Measurements from ENCODE around the gene GBP5. TPM values are rescaled to one million over a fixed set of nuclear protein-coding genes. Genes with fewer than 3 reads are reported as not detected.

Gene GBP5
- total and polyA plus RNA-seq, 2 of the 4 experiments (the other 2 are of a cell fraction): not detected

DNA sequence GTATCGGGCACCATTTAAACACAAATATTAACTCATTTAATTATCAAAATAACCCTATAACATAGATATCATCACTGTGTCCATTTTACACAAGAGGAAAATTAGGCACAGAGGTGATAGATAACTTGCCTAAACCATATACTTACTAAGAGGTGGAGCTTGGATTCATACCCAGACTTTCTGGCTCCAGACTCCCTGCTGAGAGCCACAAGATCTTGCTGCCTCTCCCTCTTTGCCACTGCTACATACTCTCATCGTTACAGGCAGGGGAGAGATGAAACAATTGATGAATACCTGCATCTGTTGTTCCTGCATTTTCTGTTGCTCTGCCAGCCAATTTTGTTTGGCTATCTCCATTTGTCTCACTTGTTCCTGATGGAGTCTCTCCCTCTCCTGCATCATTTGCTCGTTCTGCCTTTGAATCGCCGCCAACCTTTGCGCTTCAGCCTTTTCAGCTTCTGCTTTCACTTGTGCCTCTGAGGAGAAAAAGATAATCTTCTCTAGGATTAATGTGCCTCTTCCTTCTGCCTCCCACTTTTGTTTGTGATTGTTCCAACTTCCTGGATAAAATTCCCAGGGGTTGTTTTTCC is 10.6 kb downstream of the GBP5 start:
- no peak overlapping the region for H3K4me3 ChIP-seq (ENCODE audit: insufficient read depth, low read depth, low read length)
- H4K8ac ChIP-seq (ENCODE audit: low read depth in 2 of 2, low read length in 2 of 2): no peak overlapping the region
- H2BK5ac ChIP-seq (ENCODE audit: low read depth, low read length, poor library complexity, severe bottlenecking): no peak overlapping the region
- no peak overlapping the region for H4K91ac ChIP-seq (ENCODE audit: insufficient read depth, low read depth, low read length)
- H2AK9ac ChIP-seq (replicated peaks; ENCODE audit: low read depth, low read length, poor library complexity): no peak overlapping the region
- no peaks in the 10 kb centered on the region for H3K27me3 ChIP-seq (ENCODE audit: control insufficient read depth, insufficient read depth, low read length)
- no peak overlapping the region for H2BK120ac ChIP-seq (ENCODE audit: low read depth, low read length)
- no peaks in the 10 kb centered on the region for H3K4me1 ChIP-seq (ENCODE audit: control insufficient read depth, insufficient read depth, low read length)
- H3K23ac ChIP-seq (ENCODE audit: low read depth, low read length): no peak overlapping the region
- H3K79me1 ChIP-seq (ENCODE audit: low read depth in 1 of 2, low read length in 2 of 2): no peaks in the 10 kb centered on the region
- no peak overlapping the region for H3K9ac ChIP-seq (ENCODE audit: low read depth, low read length)
- intact Hi-C loops (cut with micrococcal nuclease) (no loop called here), dilution Hi-C loops (cut with HindIII; ENCODE audit: low sequenced_read_pairs, unreplicated experiment) (no loop called here), in situ Hi-C loops (cut with MboI; ENCODE audit: low sequenced_read_pairs) (no loop called here)
- no peak overlapping the region for H2AFZ ChIP-seq (replicated peaks; ENCODE audit: low read length, poor library complexity)
- WGBS, 2 experiments (ENCODE audit: extremely low coverage in 2 of 2, insufficient read length in 1 of 2): no CpG with 5 or more reads among the region's 6 CpGs
- ChIA-PET POLR2A (ENCODE audit: unreplicated experiment) (no interaction called here), CTCF (no interaction called here)
- H3K9me1 ChIP-seq (ENCODE audit: insufficient read depth, low read length): no peaks in the 10 kb centered on the region
- no peak for TF ChIP-seq SMC3 (IDR thresholded peaks at IDR 0.05; ENCODE audit: low read depth, low read length)
- no peak overlapping the region for H3K27ac ChIP-seq (ENCODE audit: insufficient read depth, low read length)
- no peaks in the 10 kb centered on the region for H4K20me1 ChIP-seq (ENCODE audit: insufficient read depth, low read length)
- no peaks in the 10 kb centered on the region for H3K9me3 ChIP-seq (ENCODE audit: control insufficient read depth, insufficient read depth, low read length)
- H3K4me2 ChIP-seq (ENCODE audit: low read depth, low read length): no peak overlapping the region
- DNase-seq: no peak
- no peak for ATAC-seq (ENCODE audit: low read depth)
- no TSS peak for BruUV-seq (replicated peaks)
- no peak overlapping the region for H2BK20ac ChIP-seq (ENCODE audit: low read depth, low read length)
- no peak overlapping the region for H4K5ac ChIP-seq (ENCODE audit: low read depth, low read length)
- no peak overlapping the region for H3K14ac ChIP-seq (replicated peaks; ENCODE audit: low read depth, low read length)
- no peak overlapping the region for H3K4ac ChIP-seq (ENCODE audit: low read depth, low read length)
- no peak overlapping the region for H3K18ac ChIP-seq (ENCODE audit: low read depth, low read length)
- no peak overlapping the region for H2AK5ac ChIP-seq (ENCODE audit: low read depth, low read length)
- no peak overlapping the region for H2BK15ac ChIP-seq (ENCODE audit: low read depth, low read length)
- H3K36me3 ChIP-seq (ENCODE audit: control insufficient read depth, insufficient read depth, low read length): no peaks in the 10 kb centered on the region
- H3K56ac ChIP-seq (ENCODE audit: extremely low read depth, insufficient read depth, low read length): no peak overlapping the region

Measured in IMR-90 (cell line).